Measurements from ENCODE around the gene CERS6. TPM values are rescaled to one million over a fixed set of nuclear protein-coding genes. Genes with fewer than 3 reads are reported as not detected.

The CERS6 gene
- total RNA-seq, 4 donors from 2014 or later = 35.7 to 60.6 (median 39.2) TPM

DNA sequence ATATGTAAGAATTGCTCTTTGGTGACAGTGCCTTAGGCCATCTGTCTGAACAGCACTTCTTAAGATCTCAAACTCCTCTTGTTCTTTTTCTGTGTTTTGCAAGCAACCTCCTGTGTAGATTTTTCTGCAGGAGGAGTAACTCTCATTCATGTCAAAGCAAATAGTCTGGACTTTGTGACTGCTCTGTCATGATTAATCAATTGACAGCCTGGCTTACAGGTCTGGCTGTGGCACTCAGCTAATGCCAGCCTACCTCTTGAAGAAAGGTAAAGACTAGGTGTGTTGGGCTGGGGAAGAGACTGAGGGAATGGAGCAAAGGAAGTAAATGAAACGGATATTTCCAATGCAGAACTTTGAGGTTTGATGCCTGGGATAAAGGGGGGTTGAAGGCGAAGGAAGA, 156.6 kb downstream of the CERS6 start:
- intact Hi-C loops (cut with DNase I) = no loop called here
- Histone ChIP-seq H3K4me1 (no peaks in the 10 kb centered on the region), H3K9me3 (no peaks in the 10 kb centered on the region), H3K27me3 (no peaks in the 10 kb centered on the region), H3K4me3 (replicated peaks in 1 of 3) (no peak overlapping the region), H3K27ac (no peak overlapping the region), H3K36me3 (no peaks in the 10 kb centered on the region)
- no peak for DNase-seq
- 91 to 94% methylated on average over 2 of the region's 2 CpGs for WGBS, 2 donors
- TF ChIP-seq POLR2A (IDR thresholded peaks at IDR 0.05) = no peak
- TF ChIP-seq, protein P1, sequence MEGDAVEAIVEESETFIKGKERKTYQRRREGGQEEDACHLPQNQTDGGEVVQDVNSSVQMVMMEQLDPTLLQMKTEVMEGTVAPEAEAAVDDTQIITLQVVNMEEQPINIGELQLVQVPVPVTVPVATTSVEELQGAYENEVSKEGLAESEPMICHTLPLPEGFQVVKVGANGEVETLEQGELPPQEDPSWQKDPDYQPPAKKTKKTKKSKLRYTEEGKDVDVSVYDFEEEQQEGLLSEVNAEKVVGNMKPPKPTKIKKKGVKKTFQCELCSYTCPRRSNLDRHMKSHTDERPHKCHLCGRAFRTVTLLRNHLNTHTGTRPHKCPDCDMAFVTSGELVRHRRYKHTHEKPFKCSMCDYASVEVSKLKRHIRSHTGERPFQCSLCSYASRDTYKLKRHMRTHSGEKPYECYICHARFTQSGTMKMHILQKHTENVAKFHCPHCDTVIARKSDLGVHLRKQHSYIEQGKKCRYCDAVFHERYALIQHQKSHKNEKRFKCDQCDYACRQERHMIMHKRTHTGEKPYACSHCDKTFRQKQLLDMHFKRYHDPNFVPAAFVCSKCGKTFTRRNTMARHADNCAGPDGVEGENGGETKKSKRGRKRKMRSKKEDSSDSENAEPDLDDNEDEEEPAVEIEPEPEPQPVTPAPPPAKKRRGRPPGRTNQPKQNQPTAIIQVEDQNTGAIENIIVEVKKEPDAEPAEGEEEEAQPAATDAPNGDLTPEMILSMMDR (IDR thresholded peaks at IDR 0.05) = no peak

DNA sequence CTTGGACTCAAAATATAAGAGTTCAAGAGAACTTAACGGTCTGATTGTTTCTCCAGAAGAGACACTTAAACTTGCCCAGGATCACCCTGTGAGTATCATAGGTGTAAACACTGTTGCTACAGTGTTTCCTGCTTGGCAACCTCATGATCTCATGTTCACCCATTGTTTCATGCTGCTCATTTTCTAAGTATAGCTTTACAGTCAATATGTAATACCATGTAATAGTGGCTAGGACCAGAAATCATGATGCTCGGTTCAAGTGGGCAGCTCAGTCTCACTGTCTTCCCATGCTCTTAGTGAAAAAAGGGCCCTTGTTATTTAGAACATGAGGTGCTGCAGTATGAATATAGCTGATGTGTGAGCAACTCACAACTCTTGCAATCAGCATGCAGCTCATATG, 157.5 kb downstream of the CERS6 start:
- Histone ChIP-seq H3K4me3 (replicated peaks in 1 of 3) (no peak overlapping the region), H3K27ac (no peak overlapping the region), H3K27me3 (no peaks in the 10 kb centered on the region), H3K36me3 (no peaks in the 10 kb centered on the region), H3K4me1 (no peaks in the 10 kb centered on the region), H3K9me3 (no peaks in the 10 kb centered on the region)
- 74 to 76% methylated on average over 2 of the region's 2 CpGs for WGBS, 2 donors
- intact Hi-C loops (cut with DNase I) = no loop called here
- TF ChIP-seq, protein P1 (IDR thresholded peaks at IDR 0.05) = no peak
- TF ChIP-seq POLR2A (IDR thresholded peaks at IDR 0.05) = no peak
- no peak for DNase-seq

DNA sequence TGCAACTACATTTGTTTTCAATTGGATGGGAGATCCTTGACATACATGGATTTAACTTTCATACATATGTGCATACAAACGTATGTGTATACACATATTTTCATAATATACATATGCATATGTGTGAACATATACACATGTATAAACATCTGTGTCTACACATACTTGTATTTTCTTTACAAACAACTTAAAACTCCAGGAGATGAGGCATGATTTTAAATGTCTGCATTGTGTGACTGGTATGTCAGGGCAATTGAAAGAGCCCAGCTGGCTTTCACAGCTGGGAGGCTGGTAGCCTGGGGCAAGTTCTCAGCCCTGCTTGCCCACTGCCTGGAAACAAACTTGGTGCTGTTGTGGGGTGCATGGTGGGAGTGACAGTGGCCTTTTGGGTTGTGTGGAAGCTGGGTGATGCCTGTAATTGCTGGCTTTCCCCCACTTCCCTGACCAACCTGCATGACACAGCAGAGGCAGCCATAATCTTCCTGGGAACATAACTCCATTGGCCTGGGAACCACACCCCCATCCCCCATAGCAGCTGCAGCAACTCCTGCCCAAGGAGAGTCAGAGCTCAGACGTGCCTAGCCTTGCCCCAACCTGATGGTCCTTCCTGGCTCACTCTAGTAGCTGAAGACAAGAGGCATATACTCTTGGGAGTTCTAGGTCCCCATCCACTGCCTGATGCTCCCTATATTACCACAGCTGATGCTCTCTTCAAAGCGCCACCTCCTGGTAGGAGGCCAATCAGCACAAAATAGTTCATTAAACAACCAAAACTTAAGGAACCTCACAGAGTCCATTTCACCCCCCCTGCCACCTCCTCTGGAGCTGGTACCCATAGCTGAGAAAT, 158.3 kb downstream of the CERS6 start:
- 58 to 63% methylated on average over 3 of the region's 3 CpGs for WGBS, 2 donors
- H3K4me1 ChIP-seq = no peaks in the 10 kb centered on the region
- no peaks in the 10 kb centered on the region for H3K27me3 ChIP-seq
- no peak overlapping the region for H3K27ac ChIP-seq
- no peaks in the 10 kb centered on the region for H3K9me3 ChIP-seq
- intact Hi-C loops (cut with DNase I) = no loop called here
- TF ChIP-seq, protein P1 (IDR thresholded peaks at IDR 0.05) = no peak
- no peak for TF ChIP-seq POLR2A (IDR thresholded peaks at IDR 0.05)
- no peaks in the 10 kb centered on the region for H3K36me3 ChIP-seq
- H3K4me3 ChIP-seq (replicated peaks in 1 of 3) = no peak overlapping the region
- DNase-seq = no peak

DNA sequence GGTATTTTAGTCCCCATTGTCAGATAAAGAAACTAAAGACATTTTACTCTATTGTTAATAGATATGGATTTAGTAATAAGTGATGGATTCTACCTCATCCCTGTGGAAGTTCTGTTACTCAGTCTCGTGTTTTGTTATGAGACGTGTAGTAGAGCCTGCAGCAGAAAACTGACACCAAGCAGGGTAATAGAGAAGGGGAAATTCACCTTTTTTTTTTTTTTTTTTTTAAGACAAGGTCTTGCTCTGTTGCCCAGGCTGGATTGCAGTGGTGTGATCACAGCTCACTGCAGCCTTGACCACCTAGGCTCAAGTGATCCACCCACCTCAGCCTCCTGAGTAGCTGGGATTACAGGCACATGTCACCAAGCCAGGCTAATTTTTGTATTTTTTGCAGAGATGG, 164.5 kb downstream of the CERS6 start:
- TF ChIP-seq POLR2A (IDR thresholded peaks at IDR 0.05) = no peak
- TF ChIP-seq, protein P1 (IDR thresholded peaks at IDR 0.05) = no peak
- intact Hi-C loops (cut with DNase I) = no loop called here
- Histone ChIP-seq H3K9me3 (no peaks in the 10 kb centered on the region), H3K36me3 (no peaks in the 10 kb centered on the region), H3K27me3 (no peaks in the 10 kb centered on the region), H3K4me1 (no peaks in the 10 kb centered on the region), H3K4me3 (replicated peaks in 1 of 3) (no peak overlapping the region), H3K27ac (no peak overlapping the region)
- DNase-seq = no peak
- 89% methylated on average over 2 of the region's 2 CpGs for WGBS, 2 donors

DNA sequence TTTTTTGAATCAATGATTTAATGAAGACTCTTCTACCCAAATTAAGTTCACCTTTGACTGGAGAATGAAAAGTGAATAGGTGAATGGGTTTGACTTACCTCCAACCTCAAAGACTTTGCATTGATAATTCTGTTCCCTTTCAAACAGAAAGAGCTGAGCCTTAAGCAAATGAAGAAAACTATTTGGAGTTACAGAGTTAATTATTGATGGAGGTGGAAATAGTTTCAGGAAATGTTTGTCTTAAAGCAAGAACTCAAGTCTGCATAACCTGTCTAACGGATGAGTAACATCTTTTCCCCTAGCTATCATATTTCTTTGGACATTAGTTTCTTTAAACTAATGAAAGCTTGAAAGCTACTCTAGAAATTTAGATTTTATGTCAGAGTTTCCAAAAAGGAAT, 166.5 kb downstream of the CERS6 start:
- no peaks in the 10 kb centered on the region for H3K9me3 ChIP-seq
- DNase-seq = no peak
- intact Hi-C loops (cut with DNase I) = no loop called here
- no peaks in the 10 kb centered on the region for H3K36me3 ChIP-seq
- TF ChIP-seq, protein P1 (IDR thresholded peaks at IDR 0.05) = no peak
- TF ChIP-seq POLR2A (IDR thresholded peaks at IDR 0.05) = no peak
- 95 to 98% methylated on average over 1 of the region's 1 CpG for WGBS, 2 donors
- H3K27ac ChIP-seq = no peak overlapping the region
- H3K27me3 ChIP-seq = no peaks in the 10 kb centered on the region
- H3K4me1 ChIP-seq = no peaks in the 10 kb centered on the region
- no peak overlapping the region for H3K4me3 ChIP-seq (replicated peaks in 1 of 3)

All from thyroid gland (tissue), 4 donors.